Activated CD4-positive, alpha-beta memory T cell treated with anti-CD3 and anti-CD28 coated beads for 36 hours (primary cell): ENCODE results near the gene FRMD3. TPM values are rescaled to one million over a fixed set of nuclear protein-coding genes. Genes with fewer than 3 reads are reported as not detected.
"Not testable (repeated sequence)": the region's sequence is repeated elsewhere in the genome, so short reads cannot be mapped to it uniquely, and the experiment has no call there.

Experiments
- CTCF ChIA-PET: fragments of 350-600 bp; sonication (Branson Sonifier 250); formaldehyde crosslinking; loops from one replicate; lab custom pipeline; 2021; ENCODE audit warnings: antibody characterized with exemption, inconsistent platforms; lab: Charles Lee
- POLR2A ChIA-PET: fragments of 350-600 bp; sonication (Branson Sonifier 250); formaldehyde crosslinking; loops from one replicate; lab custom pipeline; 2021; ENCODE audit warnings: antibody characterized with exemption; lab: Charles Lee
- DNase-seq: peaks from one replicate; pipeline ENCODE4 v3.0.0-alpha.2; 2020
- H3K27ac Mint-ChIP-seq: one replicate; pipeline ENCODE4 v1.8.0; 2021; ENCODE audit warnings: mixed read lengths
- H3K27me3 Mint-ChIP-seq: one replicate; pipeline ENCODE4 v1.8.0; 2021; ENCODE audit warnings: mixed read lengths
- H3K36me3 Mint-ChIP-seq: one replicate; pipeline ENCODE4 v1.8.0; 2021; ENCODE audit warnings: mixed read lengths
- H3K4me1 Mint-ChIP-seq: one replicate; pipeline ENCODE4 v1.8.0; 2021; ENCODE audit warnings: low read depth, mixed read lengths
- H3K4me3 Mint-ChIP-seq: one replicate; pipeline ENCODE4 v1.8.0; 2021; ENCODE audit warnings: mild to moderate bottlenecking, mixed read lengths
- H3K9me3 Mint-ChIP-seq: one replicate; pipeline ENCODE4 v1.8.0; 2021; ENCODE audit warnings: mixed read lengths
- intact Hi-C: fragments of 100-400 bp; cut with micrococcal nuclease; formaldehyde crosslinking; loops from one replicate; pipeline ENCODE4 v1.15.1; 2023
- total RNA-seq, 2 experiments: library from RNA; stranded (reverse); gene quantifications; one replicate each; pipeline ENCODE4 v1.2.3, GENCODE V29; 2021

Gene FRMD3
- total RNA-seq, 2 experiments from 2014 or later, result 0.27 to 0.62 TPM

DNA sequence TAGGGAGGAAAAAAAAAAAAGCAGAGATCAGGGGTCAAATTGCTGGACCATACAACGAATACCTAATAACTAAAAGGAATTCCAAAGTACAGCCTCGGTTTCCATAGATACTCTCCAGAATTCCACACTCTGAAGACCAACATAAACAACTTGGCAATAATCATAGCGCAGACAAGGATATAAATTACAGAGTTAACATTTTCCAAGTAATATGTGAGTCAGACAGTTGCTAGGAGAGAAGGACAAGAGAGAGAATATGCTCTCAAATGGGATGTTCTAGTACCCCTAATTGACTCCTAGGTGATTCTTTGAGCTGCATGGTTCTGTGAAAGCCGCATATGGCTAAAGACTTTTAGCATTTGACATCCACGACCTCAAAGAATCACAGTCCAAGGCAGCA, 165.2 kb downstream of the FRMD3 start:
- no peaks in the 10 kb centered on the region for H3K36me3 Mint-ChIP-seq
- H3K4me3 Mint-ChIP-seq, result no peak overlapping the region
- CTCF ChIA-PET, result no interaction called here

GRCh38 chr9:83367326-83367725, 170.9 kb downstream of the FRMD3 start:
- Mint-ChIP-seq H3K9me3 (no peaks in the 10 kb centered on the region), H3K4me1 (no peaks in the 10 kb centered on the region), H3K27me3 (no peaks in the 10 kb centered on the region), H3K36me3 (no peaks in the 10 kb centered on the region), H3K4me3 (no peak overlapping the region), H3K27ac (no peak overlapping the region)
- CTCF ChIA-PET, result no interaction called here
- intact Hi-C loops, result no loop called here
- POLR2A ChIA-PET, result no interaction called here
- no peak for DNase-seq

More for the DNA sequence above, 165.2 kb downstream of the FRMD3 start:
- Mint-ChIP-seq H3K27ac (no peak overlapping the region), H3K4me1 (no peaks in the 10 kb centered on the region), H3K27me3 (no peaks in the 10 kb centered on the region), H3K9me3 (no peaks in the 10 kb centered on the region)
- POLR2A ChIA-PET, result no interaction called here
- intact Hi-C loops, result no loop called here
- no peak for DNase-seq

GRCh38 chr9:83362341-83362995, 175.7 kb downstream of the FRMD3 start:
- Mint-ChIP-seq H3K27ac (no peak overlapping the region), H3K4me3 (no peak overlapping the region), H3K27me3 (no peaks in the 10 kb centered on the region), H3K4me1 (no peaks in the 10 kb centered on the region), H3K9me3 (no peaks in the 10 kb centered on the region), H3K36me3 (peaks cover 3% of the 10 kb centered on the region)
- ChIA-PET CTCF (no interaction called here), POLR2A (no interaction called here)
- DNase-seq, result no peak
- intact Hi-C loops, result no loop called here

DNA sequence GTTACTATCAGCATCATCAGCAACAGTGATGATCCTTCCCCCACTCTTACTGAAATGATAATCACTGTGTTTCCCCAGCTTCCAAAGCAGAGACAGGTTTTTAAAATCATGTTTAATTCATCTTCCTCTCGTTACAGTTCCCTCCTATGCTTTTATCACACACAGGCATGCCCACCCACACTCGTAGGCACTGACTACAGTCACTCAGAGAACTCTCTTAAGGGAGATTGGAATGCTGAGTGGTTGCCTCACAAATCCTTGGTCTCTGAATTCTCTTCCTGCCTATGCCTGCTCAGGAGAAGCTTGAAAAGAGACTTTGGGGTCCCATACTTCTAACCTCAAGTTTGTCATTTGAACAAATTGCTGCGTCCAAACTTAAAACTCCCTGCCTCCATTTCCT, 179.2 kb downstream of the FRMD3 start:
- intact Hi-C loops, result no loop called here
- POLR2A ChIA-PET, result no interaction called here
- Mint-ChIP-seq H3K4me3 (no peak overlapping the region), H3K27ac (no peak overlapping the region), H3K27me3 (no peaks in the 10 kb centered on the region), H3K9me3 (no peaks in the 10 kb centered on the region), H3K4me1 (no peaks in the 10 kb centered on the region), H3K36me3 (peaks cover 3% of the 10 kb centered on the region)
- DNase-seq, result no peak
- CTCF ChIA-PET, result no interaction called here

DNA sequence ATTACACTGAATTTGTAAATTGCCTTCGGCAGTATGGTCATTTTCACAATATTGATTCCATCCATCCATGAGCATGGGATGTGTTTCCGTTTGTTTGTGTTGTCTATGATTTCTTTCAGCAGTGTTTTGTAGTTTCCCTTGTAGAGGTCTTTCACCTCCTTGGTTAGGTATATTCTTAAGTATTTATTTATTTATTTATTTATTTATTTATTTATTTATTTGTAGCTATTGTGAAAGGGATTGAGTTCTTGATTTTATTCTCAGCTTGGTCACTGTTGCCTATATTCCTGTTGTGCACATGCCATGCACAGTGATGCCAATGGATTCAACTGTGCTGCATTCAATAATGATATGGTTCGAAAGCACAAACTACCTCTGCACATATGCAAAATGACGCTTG, 179.7 kb downstream of the FRMD3 start:
- H3K4me1 Mint-ChIP-seq, POLR2A ChIA-PET, H3K27ac Mint-ChIP-seq, intact Hi-C loops, H3K27me3 Mint-ChIP-seq, H3K9me3 Mint-ChIP-seq, H3K36me3 Mint-ChIP-seq, H3K4me3 Mint-ChIP-seq, DNase-seq, CTCF ChIA-PET: not testable (repeated sequence)

GRCh38 chr9:83355729-83356151, 182.5 kb downstream of the FRMD3 start:
- CTCF ChIA-PET, result interaction anchor here (1.6 kb wide), 1 partner anchor 21 kb away, joined by 6 read pairs; no protein-coding TSS in a partner anchor
- intact Hi-C loops, result no loop called here
- POLR2A ChIA-PET, result no interaction called here

DNA sequence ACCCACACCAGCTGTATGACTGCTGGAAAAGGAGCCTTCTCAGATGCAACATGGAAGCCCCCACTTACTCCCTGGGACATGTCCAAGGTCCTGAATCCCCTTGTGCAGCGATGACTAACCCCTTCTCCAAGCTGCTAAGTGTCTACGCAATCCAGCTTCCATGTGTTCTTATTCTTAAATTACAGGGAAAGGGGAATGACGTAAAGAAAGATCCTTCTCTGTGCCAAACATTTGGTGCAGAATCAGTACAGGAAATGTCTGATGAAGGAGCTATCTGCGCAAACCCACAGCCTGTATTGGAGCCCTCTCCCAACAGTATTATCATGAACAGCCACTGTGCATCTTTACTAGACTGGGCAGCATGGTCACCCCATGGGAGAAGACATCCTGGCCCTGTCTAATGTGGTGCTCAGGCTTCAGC, 183.2 kb downstream of the FRMD3 start:
- no peak for DNase-seq
- H3K36me3 Mint-ChIP-seq, result peaks cover 3% of the 10 kb centered on the region
- H3K4me1 Mint-ChIP-seq, result no peaks in the 10 kb centered on the region
- no peaks in the 10 kb centered on the region for H3K9me3 Mint-ChIP-seq
- no peak overlapping the region for H3K27ac Mint-ChIP-seq
- POLR2A ChIA-PET, result no interaction called here
- no peaks in the 10 kb centered on the region for H3K27me3 Mint-ChIP-seq
- H3K4me3 Mint-ChIP-seq, result no peak overlapping the region
- CTCF ChIA-PET, result interaction anchor here (0.6 to 0.8 kb wide), 2 partner anchors 46 to 1993 kb away, joined by 3 to 4 read pairs; no protein-coding TSS in a partner anchor
- intact Hi-C loops, result no loop called here

More at GRCh38 chr9:83355729-83356151, 182.5 kb downstream of the FRMD3 start:
- Mint-ChIP-seq H3K36me3 (peaks cover 3% of the 10 kb centered on the region), H3K27ac (no peak overlapping the region), H3K4me1 (no peaks in the 10 kb centered on the region), H3K9me3 (no peaks in the 10 kb centered on the region), H3K4me3 (no peak overlapping the region), H3K27me3 (no peaks in the 10 kb centered on the region)
- no peak for DNase-seq

DNA sequence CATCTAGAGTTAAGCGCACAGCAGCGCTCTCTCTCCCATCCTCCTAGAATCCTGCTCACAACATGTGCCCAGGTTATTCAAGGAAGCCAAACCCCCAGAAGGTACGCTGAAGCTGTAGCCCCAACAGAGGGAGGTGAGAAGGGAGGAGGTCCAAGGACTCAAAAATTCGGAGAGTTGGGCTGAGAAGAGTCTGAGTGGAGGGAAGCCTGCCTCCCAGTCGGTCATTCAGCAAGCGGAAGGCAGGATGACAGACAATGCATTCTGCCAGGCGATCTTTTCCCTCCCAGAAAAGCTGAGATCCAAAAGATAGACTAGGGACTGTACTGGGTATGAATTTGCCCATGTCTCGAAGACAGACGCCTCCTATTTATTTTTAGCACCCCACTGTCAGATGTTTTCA, 189.2 kb downstream of the FRMD3 start:
- Mint-ChIP-seq H3K36me3 (no peaks in the 10 kb centered on the region), H3K27me3 (no peaks in the 10 kb centered on the region), H3K27ac (no peak overlapping the region), H3K4me1 (no peaks in the 10 kb centered on the region), H3K4me3 (no peak overlapping the region), H3K9me3 (no peaks in the 10 kb centered on the region)
- intact Hi-C loops, result no loop called here
- ChIA-PET CTCF (no interaction called here), POLR2A (no interaction called here)
- DNase-seq, result no peak

DNA sequence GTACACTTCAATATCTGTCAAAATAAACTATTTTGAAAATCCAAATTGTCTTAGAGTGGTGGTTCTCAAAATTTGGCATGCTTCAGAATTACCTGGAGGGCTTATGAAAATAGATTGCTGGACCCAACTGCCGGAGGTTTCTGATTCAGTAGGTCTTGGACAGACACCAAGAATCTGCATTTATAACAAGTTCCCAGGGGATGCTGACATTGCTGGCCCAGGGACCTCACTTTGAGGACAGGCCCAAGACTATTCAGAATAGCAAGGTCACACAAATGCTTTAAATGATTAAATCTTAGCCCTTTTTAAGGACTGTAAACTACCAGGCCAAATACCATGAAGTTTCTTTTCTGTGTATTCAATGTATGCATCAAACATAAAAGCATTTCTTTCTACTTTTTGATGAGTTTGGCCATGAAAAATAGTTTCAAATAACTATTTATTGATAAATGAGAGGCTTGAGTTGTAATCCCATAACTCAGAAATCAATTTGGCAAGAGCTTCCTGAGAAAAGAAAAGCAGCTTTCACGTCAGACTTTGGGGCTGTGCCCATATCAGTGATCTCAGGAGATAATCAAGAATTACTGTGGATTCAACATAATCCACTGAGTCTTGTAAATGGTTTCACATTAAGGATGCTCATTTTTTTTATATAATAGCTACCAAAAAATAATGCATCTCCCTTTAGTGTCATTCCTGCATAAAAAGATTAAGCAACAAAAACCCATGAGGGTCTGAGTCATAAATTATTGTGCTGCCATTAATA, 191.4 kb downstream of the FRMD3 start:
- Mint-ChIP-seq H3K36me3 (no peaks in the 10 kb centered on the region), H3K4me3 (no peak overlapping the region), H3K9me3 (no peaks in the 10 kb centered on the region), H3K27ac (no peak overlapping the region), H3K4me1 (no peaks in the 10 kb centered on the region), H3K27me3 (no peaks in the 10 kb centered on the region)
- no peak for DNase-seq
- ChIA-PET CTCF (interaction anchor here (1.1 kb wide), 1 partner anchor 12 kb away, joined by 4 read pairs; no protein-coding TSS in a partner anchor), POLR2A (no interaction called here)
- intact Hi-C loops, result no loop called here

DNA sequence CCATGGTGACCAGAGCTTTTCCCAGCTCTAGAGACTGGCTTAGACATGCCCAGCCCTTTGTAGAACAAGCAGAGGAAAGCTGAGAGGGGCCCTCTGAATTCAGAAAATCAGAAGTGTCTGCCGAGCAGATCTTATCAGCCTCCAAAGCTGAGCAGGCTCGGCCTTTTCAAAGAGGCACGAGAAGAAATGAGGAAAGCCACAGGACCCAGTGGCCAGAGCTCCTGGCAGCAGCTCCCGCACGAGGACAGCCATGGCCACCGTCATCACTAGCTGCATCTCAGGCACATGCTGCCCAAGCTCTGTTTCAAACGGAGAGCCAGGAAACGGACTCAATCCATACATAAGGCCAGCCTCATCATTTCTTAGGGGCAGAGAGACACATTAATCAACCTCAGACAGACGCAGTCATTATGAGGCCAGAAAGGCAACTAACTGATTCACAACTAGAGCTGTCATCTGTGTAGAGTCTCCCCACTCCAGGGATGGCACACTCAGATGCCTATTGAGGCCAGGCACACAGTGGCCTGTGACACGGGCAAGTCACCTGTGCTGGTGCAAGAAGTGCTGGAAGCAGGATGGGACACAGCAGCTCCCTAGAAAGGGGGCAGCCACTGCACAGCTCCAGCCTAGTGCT, 194.7 kb downstream of the FRMD3 start:
- Mint-ChIP-seq H3K4me1 (no peaks in the 10 kb centered on the region), H3K36me3 (peaks cover 1% of the 10 kb centered on the region), H3K27me3 (no peaks in the 10 kb centered on the region), H3K4me3 (no peak overlapping the region), H3K27ac (no peak overlapping the region), H3K9me3 (no peaks in the 10 kb centered on the region)
- CTCF ChIA-PET, result interaction anchor here (2.6 kb wide), 1 partner anchor 9 kb away, joined by 21 read pairs; no protein-coding TSS in a partner anchor
- intact Hi-C loops, result no loop called here
- POLR2A ChIA-PET, result no interaction called here
- DNase-seq, result no peak

- H3K27ac Mint-ChIP-seq, result no peak overlapping the region
- H3K36me3 Mint-ChIP-seq, result peaks cover 1% of the 10 kb centered on the region
- no peak overlapping the region for H3K4me3 Mint-ChIP-seq
- DNase-seq, result no peak
- H3K9me3 Mint-ChIP-seq, result no peaks in the 10 kb centered on the region
- ChIA-PET POLR2A (no interaction called here), CTCF (interaction anchor here (1.1 to 2.6 kb wide), 2 partner anchors 9 to 202 kb away, joined by 5 to 21 read pairs; no protein-coding TSS in a partner anchor)
- no peaks in the 10 kb centered on the region for H3K27me3 Mint-ChIP-seq
- H3K4me1 Mint-ChIP-seq, result no peaks in the 10 kb centered on the region
- intact Hi-C loops, result no loop called here
Observed at GRCh38 chr9:83342731-83343130, 195.5 kb downstream of the FRMD3 start.

- Mint-ChIP-seq H3K27me3 (no peaks in the 10 kb centered on the region), H3K4me3 (no peak overlapping the region), H3K9me3 (no peaks in the 10 kb centered on the region), H3K27ac (no peak overlapping the region), H3K36me3 (peaks cover 1% of the 10 kb centered on the region), H3K4me1 (no peaks in the 10 kb centered on the region)
- intact Hi-C loops, result no loop called here
- CTCF ChIA-PET, result interaction anchor here (1.1 to 2.6 kb wide), 2 partner anchors 8 to 202 kb away, joined by 5 to 21 read pairs; no protein-coding TSS in a partner anchor
- no peak for DNase-seq
- POLR2A ChIA-PET, result no interaction called here
Observed at GRCh38 chr9:83342006-83342405, 196.2 kb downstream of the FRMD3 start.
